Skin epidermis (tissue), 12 donors: Measurements from ENCODE around the gene CLTRN.

Experiments used
- H3K27ac ChIP-seq, 21 experiments: fragments of 200-600 bp; sonication (generic) in 11 of 21; one replicate each; pipeline ENCODE4 v1.5.0; 2020; ENCODE audit warnings: mild to moderate bottlenecking in 3 of 21, inconsistent platforms in 2 of 21, moderate library complexity in 2 of 21
- H3K4me3 ChIP-seq, 7 experiments: fragments of 200-600 bp; sonication (generic) in 2 of 7; one replicate each; pipeline ENCODE4 v1.5.0; 2020; ENCODE audit warnings: inconsistent platforms in 2 of 7, mild to moderate bottlenecking in 2 of 7, moderate library complexity in 1 of 7

The CLTRN gene

DNA sequence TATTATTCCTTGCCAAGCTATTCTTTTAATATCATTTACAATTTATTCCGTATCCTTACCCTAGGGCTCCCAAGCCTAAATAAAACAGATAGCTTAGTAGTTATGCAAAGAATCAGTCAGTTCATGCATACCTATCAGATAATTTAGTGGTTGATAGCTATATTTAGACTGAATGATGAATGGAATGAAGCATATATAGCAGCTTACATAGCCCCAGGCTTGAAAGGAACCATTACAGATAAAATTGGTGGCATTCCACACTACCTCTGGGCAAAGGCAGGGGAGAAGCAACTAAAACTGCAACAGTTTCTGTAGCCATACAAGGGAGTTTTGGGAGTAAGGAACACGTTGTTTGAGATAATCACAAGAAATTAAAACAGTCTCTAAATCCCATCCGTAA, 66.6 kb downstream of the CLTRN start:
- Histone ChIP-seq H3K4me3 (no peak overlapping the region), H3K27ac (no peak overlapping the region)

DNA sequence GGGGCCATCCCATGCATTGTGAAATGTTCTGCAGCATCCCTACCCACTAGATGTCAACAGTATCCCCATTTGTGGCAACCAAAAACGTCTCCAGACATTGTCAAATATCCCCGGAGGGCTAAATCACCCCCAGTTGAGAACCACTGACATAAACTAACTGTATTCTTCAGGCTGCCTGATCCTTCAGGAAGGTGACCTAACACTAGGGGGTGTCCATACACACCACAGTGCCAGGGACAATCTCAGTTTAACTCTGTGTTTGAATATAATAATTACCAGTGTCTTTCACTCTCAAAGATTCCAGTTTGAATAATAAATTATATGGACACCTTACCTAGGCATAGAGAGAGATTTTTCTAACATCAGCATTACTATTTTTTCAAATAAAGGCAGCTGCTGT, 70.2 kb downstream of the CLTRN start:
- Histone ChIP-seq H3K27ac (no peak overlapping the region), H3K4me3 (no peak overlapping the region)

DNA sequence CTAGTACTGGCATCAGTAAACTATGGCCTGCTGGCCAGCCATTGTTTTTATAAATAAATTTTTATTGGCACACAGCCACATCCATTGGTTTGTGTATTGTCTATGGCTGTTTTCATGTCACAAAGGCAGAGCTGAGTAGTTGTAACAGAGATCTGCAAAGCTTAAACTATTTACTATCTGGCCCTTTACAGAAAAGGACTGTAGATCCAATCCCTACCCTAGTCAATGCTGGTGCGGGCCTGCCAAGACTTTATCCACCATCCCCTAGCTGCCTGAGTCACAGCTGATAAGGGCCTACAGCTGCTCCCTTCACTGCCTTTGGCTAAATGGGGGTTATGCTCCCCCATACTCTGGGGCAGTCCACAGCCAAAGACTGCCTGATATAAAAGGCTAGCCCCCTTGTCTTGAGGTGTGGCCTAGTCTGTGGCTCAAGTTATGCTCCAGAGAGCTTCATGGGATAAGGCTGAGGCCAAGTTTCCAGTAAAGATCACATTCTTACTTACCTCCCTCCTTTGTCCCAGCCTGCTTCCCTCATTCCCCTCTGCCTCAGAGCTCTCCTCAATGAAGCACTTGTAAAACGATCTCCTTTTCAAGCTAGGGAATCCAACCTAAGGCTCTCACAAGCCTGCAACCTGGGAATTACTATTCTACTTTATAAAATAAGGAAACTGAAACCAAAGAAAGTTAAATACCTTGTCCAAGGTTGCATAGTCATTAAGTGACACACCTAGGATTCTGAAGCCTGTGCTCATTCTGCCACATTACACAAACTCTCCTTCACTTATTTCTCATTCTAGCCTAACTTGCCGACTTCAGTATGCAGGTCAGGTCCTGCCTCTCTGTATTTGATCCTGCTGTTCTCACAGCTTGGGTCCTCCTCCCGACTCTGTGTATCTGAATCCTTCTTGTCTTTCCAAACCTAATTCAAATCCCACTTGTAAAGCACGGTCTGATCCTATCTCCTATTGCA, 84.5 kb downstream of the CLTRN start:
- peak overlapping the region in 4 of 21 experiments; percentile 4 to 63 (median 28) for H3K27ac ChIP-seq
- H3K4me3 ChIP-seq = no peak overlapping the region
